ENCODE measurements around the gene SMARCD2.

GRCh38 chr17:63830904-63831491, 11.5 kb downstream of the SMARCD2 start:
- TF ChIP-seq, protein P1, sequence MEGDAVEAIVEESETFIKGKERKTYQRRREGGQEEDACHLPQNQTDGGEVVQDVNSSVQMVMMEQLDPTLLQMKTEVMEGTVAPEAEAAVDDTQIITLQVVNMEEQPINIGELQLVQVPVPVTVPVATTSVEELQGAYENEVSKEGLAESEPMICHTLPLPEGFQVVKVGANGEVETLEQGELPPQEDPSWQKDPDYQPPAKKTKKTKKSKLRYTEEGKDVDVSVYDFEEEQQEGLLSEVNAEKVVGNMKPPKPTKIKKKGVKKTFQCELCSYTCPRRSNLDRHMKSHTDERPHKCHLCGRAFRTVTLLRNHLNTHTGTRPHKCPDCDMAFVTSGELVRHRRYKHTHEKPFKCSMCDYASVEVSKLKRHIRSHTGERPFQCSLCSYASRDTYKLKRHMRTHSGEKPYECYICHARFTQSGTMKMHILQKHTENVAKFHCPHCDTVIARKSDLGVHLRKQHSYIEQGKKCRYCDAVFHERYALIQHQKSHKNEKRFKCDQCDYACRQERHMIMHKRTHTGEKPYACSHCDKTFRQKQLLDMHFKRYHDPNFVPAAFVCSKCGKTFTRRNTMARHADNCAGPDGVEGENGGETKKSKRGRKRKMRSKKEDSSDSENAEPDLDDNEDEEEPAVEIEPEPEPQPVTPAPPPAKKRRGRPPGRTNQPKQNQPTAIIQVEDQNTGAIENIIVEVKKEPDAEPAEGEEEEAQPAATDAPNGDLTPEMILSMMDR (conservative IDR thresholded peaks at IDR 0.05): no peak
- no peak for TF ChIP-seq EZH2 (IDR thresholded peaks at IDR 0.05; ENCODE audit: low read depth)
